DMS114 treated with DMSO at 0.1 percent for 48 hours (cell line): ENCODE data around the gene ANKRD2.
"Not testable (repeated sequence)": the region's sequence is repeated elsewhere in the genome, so short reads cannot be mapped to it uniquely, and the experiment has no call there.

Source experiments
- DNase-seq: peaks from one replicate; lab custom pipeline; 2025; ENCODE audit not compliant: unreplicated experiment; lab: John Stamatoyannopoulos, UW

ANKRD2 gene

DNA sequence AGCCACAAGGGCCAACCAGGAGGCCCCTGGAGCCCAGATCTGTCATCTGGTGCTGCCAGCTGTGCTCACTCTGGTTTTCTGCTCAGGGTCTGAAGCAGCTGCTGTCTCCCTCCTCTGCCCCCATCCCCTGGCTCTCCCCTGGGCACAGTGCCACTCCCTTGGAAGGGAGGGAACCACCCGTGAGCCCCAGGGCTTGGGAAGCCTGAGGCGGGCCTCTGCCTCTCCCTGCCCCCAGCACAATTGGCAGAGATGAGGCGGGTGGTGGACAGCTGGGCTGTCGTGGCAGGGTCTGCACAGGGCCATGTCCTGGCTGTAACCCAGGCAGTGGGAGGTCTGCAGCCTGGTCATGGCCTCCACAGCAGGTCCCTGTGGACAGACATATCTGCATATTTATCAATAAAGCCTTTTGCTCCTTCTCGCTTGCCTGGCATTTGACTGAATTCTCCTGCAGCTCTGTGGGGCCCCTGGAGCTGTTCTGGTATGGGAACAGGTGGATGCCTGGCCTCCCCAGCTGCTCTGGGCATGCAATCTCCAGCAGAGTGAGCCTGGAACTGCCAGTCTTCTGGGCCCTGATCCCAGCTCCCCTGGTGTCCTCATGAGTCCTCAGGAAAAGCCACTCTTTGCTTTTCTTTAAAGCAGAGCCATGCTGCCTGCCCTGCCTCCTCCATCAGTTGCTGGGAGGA is 1.6 kb upstream of the ANKRD2 start:
- DNase-seq = no peak

DNA sequence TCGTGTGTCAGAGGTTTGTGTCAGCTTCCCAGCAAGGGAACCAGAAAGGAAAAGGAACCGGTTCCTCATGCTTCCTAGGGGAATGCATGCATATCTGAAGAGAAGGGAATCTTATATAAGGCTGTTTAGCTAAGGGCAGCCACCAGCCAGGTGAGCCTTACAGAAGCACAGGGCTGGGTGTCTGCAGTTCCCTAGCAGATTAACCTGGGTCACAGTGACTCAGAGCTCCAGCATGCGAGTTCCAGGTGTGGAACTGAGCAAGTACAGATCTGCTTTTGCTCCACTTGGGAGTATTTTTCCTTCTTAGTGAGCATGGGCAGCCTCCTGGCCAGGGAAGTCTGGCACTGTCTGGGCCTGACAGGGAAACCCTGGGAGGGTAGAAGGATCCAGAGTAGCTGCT is 957 bp upstream of the ANKRD2 start:
- DNase-seq = no peak

DNA sequence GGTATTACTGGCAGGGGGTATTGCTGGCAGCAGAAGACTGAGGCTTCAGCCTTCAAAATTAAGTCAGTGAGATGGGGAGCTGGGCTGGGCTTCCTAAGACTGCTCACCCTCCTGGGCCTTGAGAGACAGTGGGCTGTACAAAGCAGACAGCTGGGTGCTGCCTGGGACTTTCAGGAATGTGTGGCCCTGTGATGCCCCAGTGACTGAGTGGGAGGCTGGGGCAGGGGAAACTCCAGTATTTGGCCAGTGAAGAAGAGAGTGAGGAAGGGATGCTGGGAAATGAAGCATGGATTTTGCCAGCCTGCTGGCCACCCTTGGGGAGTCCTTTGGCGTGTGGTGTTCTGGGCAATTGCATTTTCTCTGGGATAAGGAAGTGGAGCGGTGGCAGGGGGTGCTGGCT is 442 bp downstream of the ANKRD2 start:
- DNase-seq = no peak

DNA sequence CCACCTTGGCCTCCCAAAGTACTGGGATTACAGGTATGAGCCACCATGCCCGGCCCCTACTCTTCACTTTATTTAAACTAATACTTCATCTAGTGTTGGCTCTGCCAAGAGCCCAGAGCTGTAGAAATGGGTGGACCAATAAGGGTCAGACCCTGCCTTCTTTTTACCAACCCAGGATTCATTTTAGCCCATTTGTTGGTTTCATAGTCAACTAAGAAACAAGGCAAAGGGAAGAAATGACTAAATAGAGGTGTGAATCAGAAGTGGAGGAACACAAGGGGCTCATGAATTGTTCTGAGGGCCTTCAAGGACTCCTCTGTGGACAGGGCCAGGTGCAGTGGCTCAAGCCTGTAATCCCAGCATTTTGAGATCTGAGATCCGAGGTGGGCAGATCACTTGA is 1.1 kb downstream of the ANKRD2 start:
- no peak for DNase-seq

DNA sequence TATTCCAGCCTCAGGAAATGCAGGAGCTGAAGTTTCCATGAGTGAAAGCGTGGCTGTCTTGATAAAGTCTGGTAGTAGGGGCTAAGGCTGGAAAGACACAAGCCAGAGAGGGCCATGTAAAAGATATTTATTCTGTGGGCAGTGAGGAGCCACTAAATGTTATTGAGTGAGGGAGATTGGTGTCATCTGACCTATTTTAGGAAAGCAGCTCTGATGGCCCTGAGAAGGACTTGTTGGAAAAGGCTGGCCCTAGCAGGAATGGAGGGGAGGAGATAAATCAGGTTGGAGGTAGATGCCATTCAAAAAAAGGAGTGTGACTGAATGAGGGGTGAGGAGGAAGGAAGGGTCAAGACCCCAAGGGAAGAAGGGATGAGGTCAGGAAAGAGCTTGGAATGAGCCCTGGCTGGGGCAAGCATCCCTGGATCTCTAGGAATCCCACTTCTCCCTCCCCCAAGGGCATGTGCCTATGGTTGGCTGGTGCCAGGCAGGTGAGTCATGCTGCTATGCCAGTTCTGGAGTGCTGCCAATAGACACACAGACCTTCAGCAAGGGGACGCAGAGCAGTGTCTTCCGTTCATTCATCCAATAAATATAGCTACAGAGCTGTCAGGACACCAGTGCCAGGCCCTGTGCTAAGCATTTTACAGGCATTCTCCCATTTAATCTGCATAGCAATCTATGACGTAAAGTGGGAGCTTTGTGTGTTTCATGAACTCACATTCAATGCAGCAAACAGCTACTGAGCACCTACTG is 2.0 kb downstream of the ANKRD2 start:
- no peak for DNase-seq

DNA sequence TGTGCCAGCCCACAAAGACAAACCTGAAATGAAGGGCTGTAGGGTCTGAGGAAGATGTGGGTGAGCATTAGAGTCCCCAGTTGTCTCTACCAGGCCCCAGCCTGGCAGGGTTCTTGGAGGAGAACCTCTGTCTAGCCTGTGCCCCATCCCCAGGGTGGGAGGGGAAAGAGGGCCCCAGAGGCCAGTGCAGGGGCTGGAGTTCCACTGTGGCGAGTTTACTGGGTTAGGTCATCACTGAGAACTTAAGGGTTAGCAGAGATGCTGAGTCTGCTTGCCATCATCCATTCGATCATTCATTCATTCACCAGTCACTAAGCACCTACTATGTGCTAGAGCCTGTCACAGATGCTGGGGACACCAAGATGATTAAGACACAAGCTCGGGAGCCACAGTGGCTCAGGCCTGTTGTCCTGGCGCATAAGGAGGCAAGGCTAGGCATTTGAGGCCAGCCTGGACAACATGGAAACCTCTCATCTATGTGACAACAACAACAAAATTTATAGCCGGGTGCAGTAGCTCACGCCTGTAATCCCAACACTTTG is 2.6 kb downstream of the ANKRD2 start:
- DNase-seq = no peak

DNA sequence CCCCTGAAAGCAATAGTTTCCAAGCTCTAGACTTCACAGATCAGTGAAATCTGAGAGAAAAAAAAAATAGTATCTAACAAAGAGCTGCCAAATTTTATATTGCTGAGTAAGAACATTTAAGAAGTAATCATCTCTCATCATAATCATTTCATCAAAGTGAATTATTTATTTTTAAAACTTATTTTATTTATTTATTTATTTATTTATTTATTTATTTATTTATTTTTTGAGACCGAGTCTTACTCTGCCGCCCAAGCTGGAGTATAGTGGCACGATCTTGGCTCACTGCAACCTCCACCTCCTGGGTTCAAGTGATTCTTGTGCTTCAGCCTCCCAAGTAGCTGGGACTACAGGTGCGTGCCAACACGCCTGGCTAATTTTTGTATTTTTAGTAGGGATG is 3.9 kb downstream of the ANKRD2 start:
- not testable (repeated sequence) for DNase-seq

DNA sequence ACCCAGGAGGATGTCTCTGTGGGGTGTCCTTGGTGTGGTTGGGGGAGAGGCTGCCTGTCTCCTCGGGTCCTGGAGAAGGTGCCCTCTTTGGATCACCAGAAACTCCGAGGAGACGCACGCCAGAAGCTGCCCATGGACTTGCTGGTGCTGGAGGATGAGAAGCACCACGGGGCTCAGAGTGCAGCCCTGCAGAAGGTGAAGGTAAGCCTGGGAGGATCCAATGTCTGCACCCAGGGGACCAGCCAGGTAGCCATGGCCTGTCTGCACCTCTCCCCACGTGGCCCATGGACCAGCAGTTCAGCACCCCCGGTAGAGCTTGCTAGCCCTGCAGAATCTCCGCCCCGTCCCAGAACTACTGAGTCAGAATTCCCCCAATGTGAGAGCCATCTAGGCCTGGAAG is 5.1 kb downstream of the ANKRD2 start:
- DNase-seq = no peak

DNA sequence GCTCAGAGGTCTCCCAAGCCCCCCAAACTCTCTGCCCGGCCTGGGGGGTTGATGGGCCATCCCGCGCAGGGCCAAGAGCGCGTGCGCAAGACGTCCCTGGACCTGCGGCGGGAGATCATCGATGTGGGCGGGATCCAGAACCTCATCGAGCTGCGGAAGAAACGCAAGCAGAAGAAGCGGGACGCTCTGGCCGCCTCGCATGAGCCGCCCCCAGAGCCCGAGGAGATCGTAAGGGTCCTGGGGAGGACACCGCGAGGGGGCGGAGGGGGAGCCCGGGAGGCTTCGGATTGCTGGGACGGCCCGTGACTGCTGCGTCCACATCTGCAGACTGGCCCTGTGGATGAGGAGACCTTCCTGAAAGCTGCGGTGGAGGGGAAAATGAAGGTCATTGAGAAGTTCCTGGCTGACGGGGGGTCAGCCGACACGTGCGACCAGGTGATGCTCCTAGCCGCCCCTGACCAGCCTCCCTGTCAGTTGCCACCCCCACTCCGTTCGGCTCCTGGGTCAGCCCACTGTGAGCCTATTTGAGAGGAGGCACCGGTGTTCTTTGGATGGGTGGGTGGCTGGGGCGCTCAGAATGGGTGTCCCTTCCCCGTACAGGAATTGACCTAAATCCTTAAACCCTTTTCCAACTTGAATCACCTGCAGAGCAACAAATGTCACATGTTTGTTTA is 5.7 kb downstream of the ANKRD2 start:
- no peak for DNase-seq

DNA sequence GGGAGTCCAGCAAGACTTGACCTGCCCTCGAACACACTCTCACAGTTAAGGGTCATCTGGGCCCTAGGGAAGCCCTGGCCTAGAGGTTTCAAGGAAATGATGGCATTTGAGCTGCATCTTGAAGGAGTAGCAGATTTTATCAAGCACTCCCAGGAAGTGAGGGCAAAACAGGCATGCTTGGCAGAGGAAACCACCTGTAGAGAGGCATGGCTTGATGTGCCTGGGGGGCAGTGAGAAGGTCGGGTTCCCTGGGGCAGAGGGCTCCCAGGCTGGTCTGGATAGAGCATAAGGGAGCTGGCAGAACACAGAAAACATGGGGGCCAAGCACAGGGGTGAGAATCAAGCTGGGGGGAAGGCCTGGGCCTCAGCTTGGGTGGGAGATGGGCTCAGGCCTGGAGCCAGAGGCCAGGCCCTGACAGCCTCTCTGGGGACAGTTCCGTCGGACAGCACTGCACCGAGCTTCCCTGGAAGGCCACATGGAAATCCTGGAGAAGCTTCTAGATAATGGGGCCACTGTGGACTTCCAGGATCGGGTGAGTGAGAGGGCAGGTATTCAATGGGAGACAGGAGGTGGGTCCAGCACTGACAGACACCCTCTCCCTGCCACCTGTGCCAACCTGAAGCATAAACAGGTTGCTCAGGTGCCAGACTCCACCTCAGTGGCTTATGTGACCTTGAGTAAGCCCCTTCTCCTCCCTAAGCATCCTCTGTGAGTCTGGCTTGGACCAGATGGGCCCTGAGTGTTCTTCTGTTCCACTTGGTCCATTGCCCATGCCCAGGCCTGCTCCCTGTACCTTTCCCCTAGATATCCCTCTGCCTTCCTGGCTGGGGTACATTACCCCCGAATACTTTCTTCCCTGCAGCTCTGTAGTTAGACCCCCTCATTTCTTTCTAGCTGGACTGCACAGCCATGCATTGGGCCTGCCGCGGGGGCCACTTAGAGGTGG is 8.1 kb downstream of the ANKRD2 start:
- no peak for DNase-seq

DNA sequence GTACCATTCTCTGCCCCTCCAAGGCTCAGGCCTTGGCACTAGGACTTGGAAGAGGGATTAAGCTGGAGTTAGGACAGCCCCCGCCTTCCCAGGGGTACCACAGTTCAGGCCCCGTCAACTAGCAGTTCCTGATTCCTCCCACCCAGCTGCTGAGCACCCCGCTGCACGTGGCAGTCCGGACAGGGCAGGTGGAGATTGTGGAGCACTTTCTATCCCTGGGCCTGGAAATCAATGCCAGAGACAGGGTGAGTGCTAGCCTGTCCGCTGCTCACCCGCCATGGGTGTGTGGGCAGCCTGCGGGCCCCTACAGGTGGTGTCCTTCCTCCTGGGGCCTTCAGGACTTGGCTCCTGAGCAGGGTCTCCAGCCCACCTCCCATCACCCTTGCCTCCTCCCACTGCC is 9.6 kb downstream of the ANKRD2 start:
- no peak for DNase-seq

DNA sequence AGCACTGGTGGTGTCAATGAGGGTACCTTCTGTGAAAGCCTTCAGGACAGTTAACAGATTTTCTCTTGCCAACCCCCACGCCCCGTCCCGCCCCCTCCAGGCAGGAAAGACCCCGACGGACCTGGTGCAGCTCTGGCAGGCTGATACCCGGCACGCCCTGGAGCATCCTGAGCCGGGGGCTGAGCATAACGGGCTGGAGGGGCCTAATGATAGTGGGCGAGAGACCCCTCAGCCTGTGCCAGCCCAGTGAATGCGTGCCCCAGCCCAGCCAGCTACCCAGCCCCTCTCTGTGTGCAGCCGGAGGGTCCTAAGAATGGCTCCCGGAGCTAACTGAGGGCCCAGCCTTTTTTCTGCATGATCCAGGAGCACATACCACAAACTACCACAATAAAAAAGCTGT is 10.9 kb downstream of the ANKRD2 start:
- DNase-seq = no peak

DNA sequence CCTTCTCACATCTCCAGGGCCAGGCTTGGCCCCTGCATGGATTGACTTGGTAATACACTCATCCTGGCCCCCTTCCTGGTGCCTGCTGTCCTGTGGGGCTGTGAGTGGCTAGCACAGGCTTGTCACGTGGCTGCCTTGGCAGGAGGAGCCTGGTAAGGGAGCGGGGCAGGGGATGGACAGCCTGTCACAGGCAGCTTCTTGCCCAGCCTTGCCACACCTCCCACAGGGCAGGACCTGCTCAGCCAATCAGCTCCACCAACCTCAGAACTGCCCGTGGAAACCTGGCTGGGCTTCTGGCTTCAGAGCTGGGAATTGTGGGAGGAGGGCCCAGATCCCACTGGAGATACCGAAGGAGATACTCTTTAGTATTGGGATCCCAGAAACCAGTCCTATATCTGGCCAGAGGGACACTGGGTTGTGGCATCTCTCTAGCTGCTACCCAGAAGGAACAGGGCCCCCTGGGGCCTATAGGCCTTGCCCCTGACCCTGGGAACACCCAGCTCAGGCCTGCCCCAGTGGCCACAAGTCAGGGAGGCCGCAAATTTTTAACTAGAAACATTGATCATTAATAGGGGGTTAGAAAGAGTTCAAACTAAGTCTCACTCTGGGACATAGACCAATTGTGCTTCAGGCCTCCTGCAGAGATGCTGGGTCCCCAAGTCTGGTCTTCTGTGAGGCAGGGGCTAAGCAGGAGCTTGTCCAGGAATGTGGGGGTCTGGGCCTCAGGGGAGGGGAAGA is 11.7 kb downstream of the ANKRD2 start, which contains the start of gene HOGA1:
Gene HOGA1 (plus strand): TSS at position 330 of the 738 bp plus-strand sequence. CDS start 315 bp downstream, at position 645.
- no peak for DNase-seq

DNA sequence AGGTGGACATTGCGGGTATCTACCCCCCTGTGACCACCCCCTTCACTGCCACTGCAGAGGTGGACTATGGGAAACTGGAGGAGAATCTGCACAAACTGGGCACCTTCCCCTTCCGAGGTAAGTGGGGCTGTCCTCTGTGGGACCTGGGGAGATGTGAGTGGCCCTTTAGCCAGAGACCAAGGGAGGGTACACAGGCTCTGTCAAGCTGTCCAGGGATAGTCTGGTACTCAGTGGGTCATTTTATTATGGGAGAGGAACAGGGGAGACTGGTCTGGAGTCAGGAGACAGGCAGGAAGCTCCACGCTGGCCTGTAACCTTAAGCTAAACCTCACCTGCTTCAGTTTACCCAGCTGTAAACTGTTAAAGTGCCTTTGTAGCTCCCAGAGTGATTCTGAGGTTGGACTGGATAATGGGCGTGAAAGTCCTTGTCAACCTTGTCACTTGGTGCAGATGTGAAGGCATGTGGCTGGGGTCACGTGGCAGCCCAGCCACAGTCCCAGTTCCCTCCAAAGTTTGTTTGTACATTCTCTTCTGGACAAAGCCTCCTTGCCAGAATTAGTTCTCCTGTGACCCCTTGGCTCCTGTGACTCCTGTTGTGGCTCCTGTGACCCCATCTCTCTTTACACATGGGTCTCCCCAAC is 12.3 kb downstream of the ANKRD2 start:
- no peak for DNase-seq

DNA sequence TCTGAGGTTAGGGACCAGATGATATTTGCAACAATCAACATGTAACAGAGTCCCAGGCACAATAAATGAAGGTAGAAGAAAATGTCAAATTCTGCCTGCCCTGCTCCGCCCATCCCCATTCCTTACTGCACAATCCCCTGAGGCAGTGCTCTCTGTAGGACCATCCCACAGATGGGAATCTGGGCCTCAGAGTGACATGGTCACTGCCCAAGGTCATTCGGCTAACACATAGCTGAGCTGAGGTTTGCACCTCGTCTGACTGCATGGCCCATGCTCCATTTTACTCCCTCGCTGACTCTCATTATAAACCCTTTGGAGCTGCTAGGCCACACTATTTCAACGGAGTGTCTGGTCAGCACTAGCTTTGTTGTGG is 12.8 kb downstream of the ANKRD2 start:
- no peak for DNase-seq

DNA sequence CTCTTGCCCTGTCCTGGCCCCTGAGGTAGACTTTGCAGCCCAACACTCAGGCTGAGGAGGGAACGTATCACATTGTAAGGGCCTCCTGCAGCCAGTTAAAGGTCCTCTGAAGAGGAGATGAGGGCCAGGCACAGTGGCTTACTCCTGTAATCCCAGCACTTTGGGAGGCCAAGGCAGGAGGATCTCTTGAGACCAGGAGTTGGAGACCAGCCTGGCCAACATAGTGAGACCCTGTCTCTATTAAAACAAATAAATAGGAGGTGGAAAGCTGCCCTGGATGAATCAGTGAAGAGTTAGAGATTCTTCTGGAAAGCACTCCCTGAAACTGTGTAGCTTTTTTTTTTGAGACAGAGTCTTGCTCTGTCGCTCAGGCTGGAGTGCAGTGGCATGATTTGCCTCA is 14.6 kb downstream of the ANKRD2 start:
- no peak for DNase-seq

DNA sequence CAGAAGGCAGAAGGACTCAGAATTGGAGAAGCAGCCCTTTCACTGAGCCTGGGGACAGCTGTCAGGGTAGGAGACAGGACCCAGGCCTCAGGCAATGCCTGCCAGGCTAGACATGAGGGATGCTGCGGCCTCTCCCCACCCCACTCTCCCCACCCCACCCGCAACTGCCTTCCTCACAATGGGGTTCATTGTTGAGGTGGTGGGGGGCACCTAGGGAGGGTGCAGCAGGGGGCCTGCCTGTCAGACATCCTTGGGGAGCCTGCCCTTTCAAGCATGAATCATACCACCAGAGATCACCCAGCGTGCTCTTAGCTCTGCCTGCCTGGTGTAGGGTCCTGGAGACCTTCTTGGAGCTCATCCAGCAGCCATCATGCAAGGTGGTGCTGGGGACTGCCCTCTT is 16.9 kb downstream of the ANKRD2 start, which contains the start of gene C10orf62:
Gene C10orf62 (plus strand): TSS at position 243 of the 400 bp plus-strand sequence. CDS start 177 bp downstream, outside the sequence.
- DNase-seq = no peak

DNA sequence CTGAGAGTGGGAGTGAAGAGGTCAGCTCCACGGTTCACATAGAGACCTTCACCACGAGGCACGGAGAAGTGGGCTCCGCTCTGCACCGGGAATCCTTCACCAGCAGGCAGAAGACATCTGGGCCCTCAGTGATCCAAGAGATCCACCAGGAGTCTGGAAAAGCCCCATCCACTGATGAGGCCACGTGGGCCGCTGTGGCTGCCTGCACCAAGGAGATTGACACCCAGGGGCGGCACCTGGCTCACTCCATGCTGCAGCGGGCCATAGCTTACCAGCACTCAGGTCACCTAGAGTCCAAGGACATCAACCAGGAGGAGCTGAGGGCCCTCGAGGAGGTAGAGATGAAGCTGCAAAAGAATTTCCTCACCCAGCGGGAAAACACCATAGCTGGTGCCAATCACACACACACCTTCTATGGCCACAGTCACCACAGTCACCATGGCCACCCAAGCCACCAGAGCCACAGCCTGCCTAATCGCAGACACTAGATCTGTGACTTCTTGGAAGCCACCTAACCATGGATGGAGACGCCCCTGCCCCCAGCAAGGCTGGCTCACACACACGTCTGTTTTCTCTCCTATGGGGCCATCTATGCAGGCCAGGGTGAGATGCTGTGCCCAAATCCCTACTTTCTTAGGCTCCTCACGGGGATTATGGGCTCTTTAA is 17.6 kb downstream of the ANKRD2 start:
- DNase-seq = no peak
